Measurements from ENCODE around the gene CORO6. TPM values are rescaled to one million over a fixed set of nuclear protein-coding genes. Genes with fewer than 3 reads are reported as not detected.

CORO6 gene
- total and polyA plus RNA-seq, 2 of the 13 experiments (the other 11 are each of a cell fraction or from before 2014, with no cell fraction given) = 0.42 to 0.82 TPM

DNA sequence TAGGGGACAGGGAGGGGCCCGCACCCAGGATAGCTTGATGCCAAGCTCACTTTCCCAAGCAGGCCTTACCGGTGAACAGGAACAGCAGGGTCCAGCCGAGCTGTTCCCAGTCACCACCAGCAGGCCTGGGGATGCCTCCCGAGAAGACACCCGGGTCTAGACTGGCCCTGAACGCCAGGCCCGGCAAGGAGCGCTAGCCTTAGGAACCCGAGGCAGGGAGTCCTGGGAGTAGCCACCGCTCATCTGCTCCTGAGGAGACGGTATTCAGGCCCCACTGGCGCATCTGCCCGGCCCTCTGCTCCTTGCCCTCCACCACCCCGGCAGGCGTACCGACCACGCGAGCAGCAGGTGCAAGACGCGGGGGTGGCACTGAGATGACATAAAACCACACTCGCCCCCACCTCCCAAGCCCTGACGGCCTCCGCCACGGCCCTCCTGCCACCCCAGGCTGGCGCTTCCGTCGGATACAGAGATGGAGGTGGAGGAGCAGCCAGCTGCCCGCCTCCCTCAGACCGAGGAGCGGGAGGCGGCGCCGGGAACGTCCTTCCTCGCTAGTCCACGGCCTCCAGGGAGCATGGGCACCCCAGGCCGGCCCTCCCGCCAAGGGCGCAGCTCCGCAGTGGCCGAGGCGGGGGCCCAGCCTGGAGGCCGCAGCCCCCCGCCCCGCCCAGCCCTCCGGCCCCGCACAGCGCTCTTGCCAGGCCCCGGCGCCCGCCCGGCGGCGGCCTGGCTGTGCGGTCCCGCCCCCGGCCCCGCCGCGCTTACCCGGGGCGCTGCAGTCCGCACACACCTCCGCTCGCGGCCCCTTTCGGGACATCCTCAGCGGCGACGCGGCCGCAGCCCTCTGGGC lies 33.9 kb downstream of the CORO6 start (continued):
- TF ChIP-seq CSRNP2 (CRISPR knock-in tag; conservative IDR thresholded peaks at IDR 0.05; ENCODE audit: low read depth) (no peak), ZFP90 (CRISPR knock-in tag; IDR thresholded peaks at IDR 0.05; ENCODE audit: borderline replicate concordance) (no peak), DMAP1 (CRISPR knock-in tag; IDR thresholded peaks at IDR 0.05) (0 out of 2 replicates have a peak, but pooled peaks have one; percentile 35), KLF16 (CRISPR knock-in tag; IDR thresholded peaks at IDR 0.05) (no peak), ZSCAN20 (CRISPR knock-in tag; IDR thresholded peaks at IDR 0.05; ENCODE audit: borderline replicate concordance) (no peak), ZNF740 (CRISPR knock-in tag; IDR thresholded peaks at IDR 0.05) (no peak), TSC22D2 (CRISPR knock-in tag; IDR thresholded peaks at IDR 0.05; ENCODE audit: borderline replicate concordance) (0 out of 2 replicates have a peak, but pooled peaks have one; percentile 12), ZSCAN29 (CRISPR knock-in tag; conservative IDR thresholded peaks at IDR 0.05) (no peak), GATAD1 (CRISPR knock-in tag; IDR thresholded peaks at IDR 0.05) (no peak), MAF1 (CRISPR knock-in tag; IDR thresholded peaks at IDR 0.05; ENCODE audit: borderline replicate concordance) (no peak), STAG1 (CRISPR knock-in tag; IDR thresholded peaks at IDR 0.05) (0 out of 2 replicates have a peak, but pooled peaks have one; percentile 3), ZNF746 (CRISPR knock-in tag; IDR thresholded peaks at IDR 0.05) (no peak), KDM3A (CRISPR knock-in tag; IDR thresholded peaks at IDR 0.05; ENCODE audit: low read depth) (0 out of 2 replicates have a peak, but pooled peaks have one; percentile 51), SAP130 (CRISPR knock-in tag; IDR thresholded peaks at IDR 0.05; ENCODE audit: low read depth) (peak; percentile 48), ZNF550 (CRISPR knock-in tag; IDR thresholded peaks at IDR 0.05; ENCODE audit: borderline replicate concordance) (no peak), PHF20 (CRISPR knock-in tag; IDR thresholded peaks at IDR 0.05) (0 out of 2 replicates have a peak, but pooled peaks have one; percentile 21), NFRKB (IDR thresholded peaks at IDR 0.05) (no peak), ZNF451 (CRISPR knock-in tag; IDR thresholded peaks at IDR 0.05) (0 out of 2 replicates have a peak, but pooled peaks have one; percentile 26), ZNF317 (CRISPR knock-in tag; IDR thresholded peaks at IDR 0.05) (no peak), PTBP1 (IDR thresholded peaks at IDR 0.05; ENCODE audit: low read depth, low read length, poor library complexity, severe bottlenecking) (no peak), HMG20B (CRISPR knock-in tag; conservative IDR thresholded peaks at IDR 0.05) (no peak)
- TF ChIP-seq, protein P1, sequence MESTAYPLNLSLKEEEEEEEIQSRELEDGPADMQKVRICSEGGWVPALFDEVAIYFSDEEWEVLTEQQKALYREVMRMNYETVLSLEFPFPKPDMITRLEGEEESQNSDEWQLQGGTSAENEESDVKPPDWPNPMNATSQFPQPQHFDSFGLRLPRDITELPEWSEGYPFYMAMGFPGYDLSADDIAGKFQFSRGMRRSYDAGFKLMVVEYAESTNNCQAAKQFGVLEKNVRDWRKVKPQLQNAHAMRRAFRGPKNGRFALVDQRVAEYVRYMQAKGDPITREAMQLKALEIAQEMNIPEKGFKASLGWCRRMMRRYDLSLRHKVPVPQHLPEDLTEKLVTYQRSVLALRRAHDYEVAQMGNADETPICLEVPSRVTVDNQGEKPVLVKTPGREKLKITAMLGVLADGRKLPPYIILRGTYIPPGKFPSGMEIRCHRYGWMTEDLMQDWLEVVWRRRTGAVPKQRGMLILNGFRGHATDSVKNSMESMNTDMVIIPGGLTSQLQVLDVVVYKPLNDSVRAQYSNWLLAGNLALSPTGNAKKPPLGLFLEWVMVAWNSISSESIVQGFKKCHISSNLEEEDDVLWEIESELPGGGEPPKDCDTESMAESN (CRISPR knock-in tag; conservative IDR thresholded peaks at IDR 0.05) = 0 out of 2 replicates have a peak, but pooled peaks have one; percentile 26
- TF ChIP-seq, protein P2, sequence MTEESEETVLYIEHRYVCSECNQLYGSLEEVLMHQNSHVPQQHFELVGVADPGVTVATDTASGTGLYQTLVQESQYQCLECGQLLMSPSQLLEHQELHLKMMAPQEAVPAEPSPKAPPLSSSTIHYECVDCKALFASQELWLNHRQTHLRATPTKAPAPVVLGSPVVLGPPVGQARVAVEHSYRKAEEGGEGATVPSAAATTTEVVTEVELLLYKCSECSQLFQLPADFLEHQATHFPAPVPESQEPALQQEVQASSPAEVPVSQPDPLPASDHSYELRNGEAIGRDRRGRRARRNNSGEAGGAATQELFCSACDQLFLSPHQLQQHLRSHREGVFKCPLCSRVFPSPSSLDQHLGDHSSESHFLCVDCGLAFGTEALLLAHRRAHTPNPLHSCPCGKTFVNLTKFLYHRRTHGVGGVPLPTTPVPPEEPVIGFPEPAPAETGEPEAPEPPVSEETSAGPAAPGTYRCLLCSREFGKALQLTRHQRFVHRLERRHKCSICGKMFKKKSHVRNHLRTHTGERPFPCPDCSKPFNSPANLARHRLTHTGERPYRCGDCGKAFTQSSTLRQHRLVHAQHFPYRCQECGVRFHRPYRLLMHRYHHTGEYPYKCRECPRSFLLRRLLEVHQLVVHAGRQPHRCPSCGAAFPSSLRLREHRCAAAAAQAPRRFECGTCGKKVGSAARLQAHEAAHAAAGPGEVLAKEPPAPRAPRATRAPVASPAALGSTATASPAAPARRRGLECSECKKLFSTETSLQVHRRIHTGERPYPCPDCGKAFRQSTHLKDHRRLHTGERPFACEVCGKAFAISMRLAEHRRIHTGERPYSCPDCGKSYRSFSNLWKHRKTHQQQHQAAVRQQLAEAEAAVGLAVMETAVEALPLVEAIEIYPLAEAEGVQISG (CRISPR knock-in tag; IDR thresholded peaks at IDR 0.05) = 0 out of 2 replicates have a peak, but pooled peaks have one; percentile 5
